SJCRH30 (cell line): ENCODE results near the gene TXNDC2. TPM values are rescaled to one million over a fixed set of nuclear protein-coding genes. Genes with fewer than 3 reads are reported as not detected.

Source experiments
- DNase-seq, 2 experiments: peaks; one replicate each; pipeline ENCODE4 v3.0.0-alpha.2; 2015 to 2020
- H3K27ac ChIP-seq: fragments of 250-450 bp; sonication (Bioruptor Pico); 2 replicates; pipeline ENCODE4 v1.5.1; 2020; ENCODE audit warnings: mild to moderate bottlenecking, moderate library complexity
- H3K27me3 ChIP-seq: fragments of 250-450 bp; sonication (Bioruptor Pico); 2 replicates; pipeline ENCODE4 v1.5.1; 2020; ENCODE audit warnings: mild to moderate bottlenecking, moderate library complexity
- H3K36me3 ChIP-seq: fragments of 250-450 bp; sonication (Bioruptor Pico); 2 replicates; pipeline ENCODE4 v1.5.1; 2020; ENCODE audit warnings: mild to moderate bottlenecking, moderate library complexity
- H3K4me1 ChIP-seq: fragments of 250-450 bp; sonication (Bioruptor Pico); 2 replicates; pipeline ENCODE4 v1.5.1; 2020; ENCODE audit warnings: mild to moderate bottlenecking, moderate library complexity
- H3K4me3 ChIP-seq: fragments of 250-450 bp; sonication (Bioruptor Pico); 2 replicates; pipeline ENCODE4 v1.5.1; 2020; ENCODE audit warnings: mild to moderate bottlenecking, moderate library complexity
- H3K9me3 ChIP-seq: fragments of 250-450 bp; sonication (Bioruptor Pico); replicated peaks from 2 replicates; pipeline ENCODE4 v1.5.1; 2020; ENCODE audit warnings: mild to moderate bottlenecking, moderate library complexity
- total RNA-seq: library from RNA; depleted of rRNA; stranded (reverse); fragments of >200 nt; shearing (Covaris generic); gene quantifications from 2 replicates; pipeline ENCODE4 v1.2.3, GENCODE V29; 2014

Gene TXNDC2
- total RNA-seq, 1 experiment from 2014 or later: 0.06 TPM

GRCh38 chr18:9919564-9920232 lies 33.9 kb downstream of the TXNDC2 start:
- Histone ChIP-seq H3K27me3 (no peaks in the 10 kb centered on the region), H3K9me3 (no peaks in the 10 kb centered on the region), H3K4me3 (no peak overlapping the region), H3K36me3 (no peaks in the 10 kb centered on the region), H3K4me1 (peaks cover 5% of the 10 kb centered on the region; the same call in 1 of the 2 replicates), H3K27ac (no peak overlapping the region)
- DNase-seq: no peak

GRCh38 chr18:9922592-9923311 lies 37.0 kb downstream of the TXNDC2 start:
- Histone ChIP-seq H3K27me3 (no peaks in the 10 kb centered on the region), H3K36me3 (no peaks in the 10 kb centered on the region), H3K4me3 (no peak overlapping the region), H3K9me3 (no peaks in the 10 kb centered on the region), H3K4me1 (peaks cover 21% of the 10 kb centered on the region), H3K27ac (no peak overlapping the region)
- DNase-seq: no peak

- H3K4me3 ChIP-seq: no peak overlapping the region
- DNase-seq: no peak
- H3K4me1 ChIP-seq: peaks cover 29% of the 10 kb centered on the region
- H3K27me3 ChIP-seq: no peaks in the 10 kb centered on the region
- no peaks in the 10 kb centered on the region for H3K36me3 ChIP-seq
- no peaks in the 10 kb centered on the region for H3K9me3 ChIP-seq
- no peak overlapping the region for H3K27ac ChIP-seq
These were observed 38.7 kb downstream of the TXNDC2 start for GRCh38 chr18:9924371-9924943.

GRCh38 chr18:9925369-9925768 lies 39.6 kb downstream of the TXNDC2 start:
- H3K9me3 ChIP-seq: no peaks in the 10 kb centered on the region
- H3K36me3 ChIP-seq: no peaks in the 10 kb centered on the region
- no peak overlapping the region for H3K27ac ChIP-seq
- H3K4me3 ChIP-seq: no peak overlapping the region
- DNase-seq: no peak
- no peaks in the 10 kb centered on the region for H3K27me3 ChIP-seq
- H3K4me1 ChIP-seq: peaks cover 29% of the 10 kb centered on the region

- H3K9me3 ChIP-seq: no peaks in the 10 kb centered on the region
- no peak for DNase-seq
- H3K27ac ChIP-seq: no peak overlapping the region
- no peak overlapping the region for H3K4me3 ChIP-seq
- no peaks in the 10 kb centered on the region for H3K27me3 ChIP-seq
- no peaks in the 10 kb centered on the region for H3K36me3 ChIP-seq
- H3K4me1 ChIP-seq: peaks cover 29% of the 10 kb centered on the region
These were observed 40.0 kb downstream of the TXNDC2 start for GRCh38 chr18:9925795-9926194.

GRCh38 chr18:9926223-9926894 lies 40.6 kb downstream of the TXNDC2 start:
- H3K9me3 ChIP-seq: no peaks in the 10 kb centered on the region
- H3K4me1 ChIP-seq: peaks cover 29% of the 10 kb centered on the region
- H3K4me3 ChIP-seq: no peak overlapping the region
- no peaks in the 10 kb centered on the region for H3K36me3 ChIP-seq
- no peak overlapping the region for H3K27ac ChIP-seq
- no peaks in the 10 kb centered on the region for H3K27me3 ChIP-seq
- DNase-seq: no peak

- Histone ChIP-seq H3K4me1 (peaks cover 29% of the 10 kb centered on the region), H3K36me3 (no peaks in the 10 kb centered on the region; the same call in 1 of the 2 replicates), H3K4me3 (no peak overlapping the region), H3K27ac (peak overlapping the region; percentile 78), H3K27me3 (no peaks in the 10 kb centered on the region), H3K9me3 (no peaks in the 10 kb centered on the region)
- no peak for DNase-seq
These were observed 41.2 kb downstream of the TXNDC2 start for GRCh38 chr18:9926977-9927376.

- H3K4me1 ChIP-seq: peaks cover 29% of the 10 kb centered on the region
- no peaks in the 10 kb centered on the region for H3K27me3 ChIP-seq
- H3K9me3 ChIP-seq: no peaks in the 10 kb centered on the region
- peak; percentile 11 to 58 for DNase-seq
- H3K27ac ChIP-seq: peak overlapping the region; percentile 78
- no peak overlapping the region for H3K4me3 ChIP-seq
- peaks cover 2% of the 10 kb centered on the region; the same call in 1 of the 2 replicates for H3K36me3 ChIP-seq
These were observed 41.8 kb downstream of the TXNDC2 start for GRCh38 chr18:9927392-9928063.

GRCh38 chr18:9928646-9929259 lies 43.0 kb downstream of the TXNDC2 start:
- H3K4me1 ChIP-seq: peaks cover 29% of the 10 kb centered on the region
- H3K27me3 ChIP-seq: no peaks in the 10 kb centered on the region
- peak overlapping the region; percentile 78; the same call in 1 of the 2 replicates for H3K27ac ChIP-seq
- no peaks in the 10 kb centered on the region for H3K9me3 ChIP-seq
- DNase-seq: no peak
- H3K36me3 ChIP-seq: peaks cover 2% of the 10 kb centered on the region; the same call in 1 of the 2 replicates
- H3K4me3 ChIP-seq: no peak overlapping the region

- Histone ChIP-seq H3K27ac (no peak overlapping the region), H3K36me3 (peaks cover 2% of the 10 kb centered on the region), H3K9me3 (no peaks in the 10 kb centered on the region), H3K4me3 (no peak overlapping the region), H3K27me3 (no peaks in the 10 kb centered on the region), H3K4me1 (peaks cover 26% of the 10 kb centered on the region)
- DNase-seq: no peak
These were observed 44.6 kb downstream of the TXNDC2 start for GRCh38 chr18:9930299-9930884.

GRCh38 chr18:9931146-9931545 lies 45.4 kb downstream of the TXNDC2 start:
- peaks cover 6% of the 10 kb centered on the region for H3K36me3 ChIP-seq
- H3K4me3 ChIP-seq: no peak overlapping the region
- no peak overlapping the region for H3K27ac ChIP-seq
- H3K9me3 ChIP-seq: no peaks in the 10 kb centered on the region
- peaks cover 23% of the 10 kb centered on the region for H3K4me1 ChIP-seq
- no peaks in the 10 kb centered on the region for H3K27me3 ChIP-seq
- no peak for DNase-seq

- Histone ChIP-seq H3K27me3 (no peaks in the 10 kb centered on the region), H3K4me3 (no peak overlapping the region), H3K9me3 (no peaks in the 10 kb centered on the region), H3K4me1 (peaks cover 20% of the 10 kb centered on the region), H3K36me3 (peaks cover 9% of the 10 kb centered on the region), H3K27ac (no peak overlapping the region)
- no peak for DNase-seq
These were observed 45.9 kb downstream of the TXNDC2 start for GRCh38 chr18:9931678-9932077.

- Histone ChIP-seq H3K4me3 (no peak overlapping the region), H3K27ac (no peak overlapping the region), H3K27me3 (no peaks in the 10 kb centered on the region), H3K4me1 (peaks cover under 1% of the 10 kb centered on the region; the same call in 1 of the 2 replicates), H3K36me3 (peaks cover 21% of the 10 kb centered on the region), H3K9me3 (no peaks in the 10 kb centered on the region)
- DNase-seq: no peak
These were observed 48.1 kb downstream of the TXNDC2 start for GRCh38 chr18:9933865-9934264.

- Histone ChIP-seq H3K4me1 (no peaks in the 10 kb centered on the region), H3K36me3 (peaks cover 22% of the 10 kb centered on the region), H3K9me3 (no peaks in the 10 kb centered on the region), H3K27me3 (no peaks in the 10 kb centered on the region), H3K4me3 (no peak overlapping the region), H3K27ac (no peak overlapping the region)
- DNase-seq: no peak
These were observed 48.5 kb downstream of the TXNDC2 start for GRCh38 chr18:9934274-9934673.
